Mesendoderm (in vitro differentiated cells): ENCODE data around the gene ARID3A.
A peak's percentile ranks its signal among the peaks of the same experiment; 100 is the strongest.

Experiments
- DNase-seq: peaks from one replicate; pipeline ENCODE4 v3.0.0; 2013
- H2AK5ac ChIP-seq: 2 replicates; pipeline ENCODE4 v1.6.1; 2013; ENCODE audit warnings: low read length, inconsistent platforms
- H2BK120ac ChIP-seq: 2 replicates; pipeline ENCODE4 v1.6.1; 2013; ENCODE audit warnings: low read depth, mild to moderate bottlenecking, low read length, moderate library complexity, mixed read lengths
- H2BK15ac ChIP-seq: replicated peaks from 2 replicates; pipeline ENCODE4 v1.6.1; 2013; ENCODE audit warnings: low read depth, mild to moderate bottlenecking, moderate library complexity
- H2BK5ac ChIP-seq: 2 replicates; pipeline ENCODE4 v1.6.1; 2013; ENCODE audit warnings: low read length, inconsistent platforms
- H3K18ac ChIP-seq: 2 replicates; pipeline ENCODE4 v1.6.1; 2013; ENCODE audit warnings: mild to moderate bottlenecking, low read length, mixed read lengths
- H3K23ac ChIP-seq: one replicate; pipeline ENCODE4 v1.6.1; 2013; ENCODE audit warnings: low read length
- H3K27ac ChIP-seq: 2 replicates; pipeline ENCODE4 v1.5.1; 2013; ENCODE audit warnings: low read depth, mild to moderate bottlenecking, inconsistent platforms, low read length, moderate library complexity
- H3K27me3 ChIP-seq: 2 replicates; pipeline ENCODE4 v1.6.1; 2013; ENCODE audit warnings: low read length, control low read depth, mild to moderate bottlenecking, inconsistent platforms; ENCODE audit not compliant: insufficient read depth, poor library complexity
- H3K36me3 ChIP-seq: 2 replicates; pipeline ENCODE4 v1.6.1; 2013; ENCODE audit warnings: low read length, inconsistent platforms; ENCODE audit not compliant: control insufficient read depth, insufficient read depth
- H3K4ac ChIP-seq: one replicate; pipeline ENCODE4 v1.6.1; 2013; ENCODE audit warnings: low read depth, mild to moderate bottlenecking, low read length, moderate library complexity
- H3K4me1 ChIP-seq: 2 replicates; pipeline ENCODE4 v1.6.1; 2013; ENCODE audit warnings: low read depth, low read length, inconsistent platforms; ENCODE audit not compliant: control insufficient read depth
- H3K4me2 ChIP-seq: 2 replicates; pipeline ENCODE4 v1.6.1; 2013; ENCODE audit warnings: low read length
- H3K4me3 ChIP-seq: 2 replicates; pipeline ENCODE4 v1.5.1; 2013; ENCODE audit warnings: mild to moderate bottlenecking, low read length
- H3K56ac ChIP-seq: one replicate; pipeline ENCODE4 v1.6.1; 2013; ENCODE audit warnings: low read length
- H3K79me1 ChIP-seq: 2 replicates; pipeline ENCODE4 v1.6.1; 2013; ENCODE audit warnings: low read length, inconsistent platforms
- H3K79me2 ChIP-seq: 2 replicates; pipeline ENCODE4 v1.6.1; 2013; ENCODE audit warnings: mild to moderate bottlenecking, low read length; ENCODE audit not compliant: control insufficient read depth, insufficient read depth
- H3K9ac ChIP-seq: 2 replicates; pipeline ENCODE4 v1.6.1; 2013; ENCODE audit warnings: low read length, inconsistent platforms
- H4K5ac ChIP-seq: one replicate; pipeline ENCODE4 v1.6.1; 2013; ENCODE audit warnings: low read length
- H4K8ac ChIP-seq: one replicate; pipeline ENCODE4 v1.6.1; 2013; ENCODE audit warnings: low read depth, mild to moderate bottlenecking, control low read depth, low read length, moderate library complexity
- WGBS: extraction: QIAGEN DNeasy Blood & Tissue Kit; methylation state at CpG from one replicate; pipeline ENCODE4 v1.1.7; 2013; ENCODE audit warnings: low lambda C conversion rate, missing lambda C conversion rate; ENCODE audit not compliant: insufficient coverage; ENCODE audit errors: extremely low coverage; 5-methylcytosine and 5-hydroxymethylcytosine counted together

ARID3A gene

GRCh38 chr19:929891-930258 lies 4.0 kb downstream of the ARID3A start:
- no peak overlapping the region for H4K8ac ChIP-seq
- H2BK15ac ChIP-seq: no peak overlapping the region
- no peak overlapping the region for H3K9ac ChIP-seq
- no peak for DNase-seq
- H3K4me2 ChIP-seq: no peak overlapping the region
- no peak overlapping the region for H2BK120ac ChIP-seq
- H3K56ac ChIP-seq: no peak overlapping the region
- no peak overlapping the region for H3K4ac ChIP-seq
- H3K79me1 ChIP-seq: peaks cover 6% of the 10 kb centered on the region
- no peak overlapping the region for H3K18ac ChIP-seq
- no peak overlapping the region for H3K23ac ChIP-seq
- H3K27ac ChIP-seq: no peak overlapping the region
- peaks cover 2% of the 10 kb centered on the region for H3K36me3 ChIP-seq
- H3K27me3 ChIP-seq: no peaks in the 10 kb centered on the region
- H2BK5ac ChIP-seq: no peak overlapping the region
- WGBS: no CpG with 5 or more reads among the region's 6 CpGs
- H3K79me2 ChIP-seq: peaks cover 55% of the 10 kb centered on the region
- H3K4me1 ChIP-seq: no peaks in the 10 kb centered on the region
- no peak overlapping the region for H2AK5ac ChIP-seq
- H3K4me3 ChIP-seq: no peak overlapping the region
- no peak overlapping the region for H4K5ac ChIP-seq

- Histone ChIP-seq H3K56ac (no peak overlapping the region), H3K18ac (no peak overlapping the region), H2BK5ac (no peak overlapping the region), H4K8ac (no peak overlapping the region), H2BK120ac (no peak overlapping the region), H3K4me1 (no peaks in the 10 kb centered on the region), H3K4ac (no peak overlapping the region), H2AK5ac (no peak overlapping the region), H4K5ac (no peak overlapping the region), H3K4me2 (no peak overlapping the region), H3K27me3 (no peaks in the 10 kb centered on the region), H3K79me1 (peaks cover 6% of the 10 kb centered on the region), H3K4me3 (no peak overlapping the region), H3K23ac (no peak overlapping the region), H3K27ac (peak overlapping the region; percentile 65), H3K36me3 (peaks cover 4% of the 10 kb centered on the region), H3K79me2 (peaks cover 63% of the 10 kb centered on the region), H2BK15ac (no peak overlapping the region), H3K9ac (no peak overlapping the region)
- no peak for DNase-seq
- whole genome bisulfite sequencing: no CpG with 5 or more reads among the region's 32 CpGs
Observed at GRCh38 chr19:931860-932647, 6.2 kb downstream of the ARID3A start.

GRCh38 chr19:932648-933552 lies 7.1 kb downstream of the ARID3A start:
- no peak overlapping the region for H2BK15ac ChIP-seq
- H3K4me3 ChIP-seq: no peak overlapping the region
- WGBS: no CpG with 5 or more reads among the region's 54 CpGs
- H4K8ac ChIP-seq: no peak overlapping the region
- H3K27ac ChIP-seq: peak overlapping the region; percentile 67
- peaks cover 62% of the 10 kb centered on the region for H3K79me2 ChIP-seq
- peak overlapping the region; percentile 60 for H3K56ac ChIP-seq
- H3K79me1 ChIP-seq: peaks cover 9% of the 10 kb centered on the region
- no peak overlapping the region for H3K4me2 ChIP-seq
- H3K4ac ChIP-seq: peak overlapping the region; percentile 2
- no peak overlapping the region for H3K23ac ChIP-seq
- no peak for DNase-seq
- peak overlapping the region; percentile 45 for H3K18ac ChIP-seq
- no peaks in the 10 kb centered on the region for H3K4me1 ChIP-seq
- no peak overlapping the region for H2BK5ac ChIP-seq
- H3K36me3 ChIP-seq: peaks cover 7% of the 10 kb centered on the region
- no peak overlapping the region for H2AK5ac ChIP-seq
- H4K5ac ChIP-seq: no peak overlapping the region
- H3K9ac ChIP-seq: no peak overlapping the region
- no peak overlapping the region for H2BK120ac ChIP-seq
- H3K27me3 ChIP-seq: no peaks in the 10 kb centered on the region

GRCh38 chr19:933553-933882 lies 7.7 kb downstream of the ARID3A start:
- no peak overlapping the region for H3K56ac ChIP-seq
- H3K4me2 ChIP-seq: no peak overlapping the region
- H3K18ac ChIP-seq: peak overlapping the region; percentile 45
- no peak overlapping the region for H2BK120ac ChIP-seq
- H3K36me3 ChIP-seq: peaks cover 8% of the 10 kb centered on the region
- no peak overlapping the region for H4K8ac ChIP-seq
- H3K4me3 ChIP-seq: no peak overlapping the region
- H3K4me1 ChIP-seq: no peaks in the 10 kb centered on the region
- H3K27me3 ChIP-seq: no peaks in the 10 kb centered on the region
- no peak overlapping the region for H3K9ac ChIP-seq
- no peak overlapping the region for H3K23ac ChIP-seq
- no peak overlapping the region for H4K5ac ChIP-seq
- H3K4ac ChIP-seq: peak overlapping the region; percentile 2
- no peak for DNase-seq
- H3K79me1 ChIP-seq: peaks cover 6% of the 10 kb centered on the region
- no peak overlapping the region for H2BK5ac ChIP-seq
- WGBS: no CpG with 5 or more reads among the region's 14 CpGs
- peak overlapping the region; percentile 67 for H3K27ac ChIP-seq
- peaks cover 63% of the 10 kb centered on the region for H3K79me2 ChIP-seq
- no peak overlapping the region for H2BK15ac ChIP-seq
- H2AK5ac ChIP-seq: no peak overlapping the region

- H3K23ac ChIP-seq: no peak overlapping the region
- no peak overlapping the region for H4K5ac ChIP-seq
- H3K4ac ChIP-seq: no peak overlapping the region
- H3K79me2 ChIP-seq: peaks cover 60% of the 10 kb centered on the region
- no peak overlapping the region for H3K18ac ChIP-seq
- H3K27me3 ChIP-seq: no peaks in the 10 kb centered on the region
- no peak overlapping the region for H3K4me3 ChIP-seq
- no peak overlapping the region for H2BK5ac ChIP-seq
- H3K9ac ChIP-seq: no peak overlapping the region
- peaks cover 7% of the 10 kb centered on the region for H3K36me3 ChIP-seq
- H3K4me1 ChIP-seq: no peaks in the 10 kb centered on the region
- no peak for DNase-seq
- no peak overlapping the region for H2BK15ac ChIP-seq
- H4K8ac ChIP-seq: no peak overlapping the region
- peak overlapping the region; percentile 27 for H3K27ac ChIP-seq
- no peak overlapping the region for H2BK120ac ChIP-seq
- no peak overlapping the region for H3K56ac ChIP-seq
- H3K4me2 ChIP-seq: no peak overlapping the region
- WGBS: no CpG with 5 or more reads among the region's 29 CpGs
- no peak overlapping the region for H2AK5ac ChIP-seq
- H3K79me1 ChIP-seq: peaks cover 6% of the 10 kb centered on the region
Observed at GRCh38 chr19:934197-934840, 8.5 kb downstream of the ARID3A start.
